ENCODE results near the gene TIMP3. TPM values are rescaled to one million over a fixed set of nuclear protein-coding genes. Genes with fewer than 3 reads are reported as not detected.

TIMP3 gene
- total and polyA plus RNA-seq, 2 of the 4 experiments (the other 2 are of a cell fraction): 98.8 to 179 TPM

DNA sequence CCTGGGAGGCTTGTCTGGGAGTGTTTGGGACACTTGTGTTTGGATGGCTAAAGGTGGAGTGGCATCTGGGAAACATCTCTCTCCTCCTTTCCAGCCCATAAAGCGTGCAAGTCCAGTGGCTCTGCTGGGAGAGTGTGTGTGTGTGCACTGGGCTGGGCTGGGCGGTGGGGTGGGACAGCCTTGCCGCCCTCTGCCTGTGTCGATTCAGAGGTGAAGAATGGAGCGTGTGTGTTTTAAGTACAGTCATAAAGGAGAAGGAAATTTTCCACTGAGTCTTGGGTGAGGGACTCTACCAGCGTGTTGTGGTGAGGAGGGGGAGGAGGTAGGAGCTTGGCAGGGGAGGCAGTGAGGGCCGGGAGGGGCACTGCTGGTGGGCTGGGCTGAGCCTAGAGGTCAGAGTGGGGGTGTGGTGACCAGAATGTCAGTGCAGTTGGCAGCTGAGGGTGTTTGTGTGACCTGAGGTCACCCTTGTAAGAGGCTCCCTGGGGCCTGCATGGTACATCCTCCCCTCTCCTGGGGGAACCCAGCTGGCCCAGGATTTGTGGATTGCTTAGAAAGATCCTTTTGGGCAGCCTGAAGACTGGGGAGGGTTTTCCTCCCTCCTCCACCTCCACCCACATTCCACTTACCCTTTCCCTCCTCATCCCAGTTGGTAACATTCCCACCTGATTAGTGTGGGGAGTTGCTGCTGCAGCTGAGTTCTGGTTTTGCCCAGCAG, 1.7 kb downstream of the TIMP3 start:
- peak overlapping the region; percentile 88 for H2AK9ac ChIP-seq (replicated peaks; ENCODE audit: low read depth, low read length, poor library complexity)
- in situ Hi-C loops (cut with MboI; ENCODE audit: low sequenced_read_pairs) (loop anchor here (25.0 kb wide), 1 partner anchor 841 kb away; no protein-coding TSS in a partner anchor), intact Hi-C loops (cut with micrococcal nuclease) (loop anchor here (2.0 to 10.0 kb wide), 2 partner anchors 198 to 388 kb away; partner anchors contain the start of gene RTCB), dilution Hi-C loops (cut with HindIII; ENCODE audit: low sequenced_read_pairs, unreplicated experiment) (no loop called here)
- ATAC-seq (ENCODE audit: low read depth): peak; percentile 27
- peaks cover 21 to 57% of the 10 kb centered on the region in 2 experiments for H3K79me1 ChIP-seq (ENCODE audit: low read depth in 1 of 2, low read length in 2 of 2)
- no peaks in the 10 kb centered on the region for H3K27me3 ChIP-seq (ENCODE audit: control insufficient read depth, insufficient read depth, low read length)
- peak overlapping the region; percentile 93 for H3K4me2 ChIP-seq (ENCODE audit: low read depth, low read length)
- TF ChIP-seq RAD21 (IDR thresholded peaks at IDR 0.05; ENCODE audit: low read length): peak; percentile 12; the same call in 1 of the 2 replicates
- TF ChIP-seq RCOR1 (IDR thresholded peaks at IDR 0.05; ENCODE audit: insufficient replicate concordance, low read length): no peak
- TF ChIP-seq NFE2L2 (IDR thresholded peaks at IDR 0.05; ENCODE audit: low read depth, low read length): no peak
- peak; percentile 39 for TF ChIP-seq MXI1 (IDR thresholded peaks at IDR 0.05; ENCODE audit: borderline replicate concordance, low read depth, low read length)
- TF ChIP-seq SMC3 (IDR thresholded peaks at IDR 0.05; ENCODE audit: low read depth, low read length): 0 out of 2 replicates have a peak, but pooled peaks have one; percentile 7
- TF ChIP-seq BHLHE40 (IDR thresholded peaks at IDR 0.05; ENCODE audit: low read depth, low read length): peak; percentile 14; the same call in 1 of the 2 replicates
- TF ChIP-seq ELK1 (IDR thresholded peaks at IDR 0.05; ENCODE audit: borderline replicate concordance, low read depth, low read length): no peak
- no peak for TF ChIP-seq CHD1 (IDR thresholded peaks at IDR 0.05; ENCODE audit: low read depth, low read length)
- no peak for TF ChIP-seq MAFK (IDR thresholded peaks at IDR 0.05; ENCODE audit: low read depth, low read length)
- TF ChIP-seq MAZ (IDR thresholded peaks at IDR 0.05; ENCODE audit: borderline replicate concordance, low read depth, low read length): no peak
- peak; percentile 48; the same call in 1 of the 2 replicates for TF ChIP-seq POLR2A (IDR thresholded peaks at IDR 0.05; ENCODE audit: low read depth, low read length)
- H4K5ac ChIP-seq (ENCODE audit: low read depth, low read length): no peak overlapping the region
- peak overlapping the region; percentile 81 for H2AK5ac ChIP-seq (ENCODE audit: low read depth, low read length)
- no peaks in the 10 kb centered on the region for H3K9me3 ChIP-seq (ENCODE audit: control insufficient read depth, insufficient read depth, low read length)
- H3K4ac ChIP-seq (ENCODE audit: low read depth, low read length): peak overlapping the region; percentile 62
- H4K20me1 ChIP-seq (ENCODE audit: insufficient read depth, low read length): peaks cover 62% of the 10 kb centered on the region
- H2BK120ac ChIP-seq (ENCODE audit: low read depth, low read length): peak overlapping the region; percentile 9; the same call in 1 of the 2 replicates
- H2BK20ac ChIP-seq (ENCODE audit: low read depth, low read length): 0 out of 2 replicates have a peak overlapping the region, but pooled peaks have one; percentile 11
- H2BK5ac ChIP-seq (ENCODE audit: low read depth, low read length, poor library complexity, severe bottlenecking): peak overlapping the region; percentile 71
- H3K23ac ChIP-seq (ENCODE audit: low read depth, low read length): peak overlapping the region; percentile 84; the same call in 1 of the 2 replicates
- peak overlapping the region; percentile 35; the same call in 1 of the 2 replicates for H3K18ac ChIP-seq (ENCODE audit: low read depth, low read length)
- peak; percentile 70 for DNase-seq
- H3K4me3 ChIP-seq (ENCODE audit: insufficient read depth, low read depth, low read length): peak overlapping the region; percentile 75
- peaks cover 16% of the 10 kb centered on the region for H3K4me1 ChIP-seq (ENCODE audit: control insufficient read depth, insufficient read depth, low read length)
- H2AFZ ChIP-seq (replicated peaks; ENCODE audit: low read length, poor library complexity): peak overlapping the region; percentile 78
- peak overlapping the region; percentile 62; the same call in 1 of the 2 replicates for H3K56ac ChIP-seq (ENCODE audit: extremely low read depth, insufficient read depth, low read length)
- ChIA-PET CTCF (interaction anchor here (0.6 to 1.4 kb wide), 4 partner anchors 9 to 184 kb away, joined by 3 to 5 read pairs (median 3); no protein-coding TSS in a partner anchor), POLR2A (ENCODE audit: unreplicated experiment) (interaction anchor here (0.6 to 1.0 kb wide), 5 partner anchors 10 to 351 kb away, joined by 3 to 14 read pairs (median 3); no protein-coding TSS in a partner anchor)
- peak overlapping the region; percentile 95 for H3K9ac ChIP-seq (ENCODE audit: low read depth, low read length)
- WGBS, 2 experiments (ENCODE audit: extremely low coverage in 2 of 2, insufficient read length in 1 of 2): 0% methylated on average over 3 of the region's 7 CpGs; no CpG with 5 or more reads in 1 of the 2 experiments
- peak overlapping the region; percentile 89 for H3K14ac ChIP-seq (replicated peaks; ENCODE audit: low read depth, low read length)
- H3K36me3 ChIP-seq (ENCODE audit: control insufficient read depth, insufficient read depth, low read length): peaks cover 20% of the 10 kb centered on the region
- H4K8ac ChIP-seq (ENCODE audit: low read depth in 2 of 2, low read length in 2 of 2): peak overlapping the region in 1 of 2 experiments; percentile 32; a peak in 1 of 4 replicates
- H3K27ac ChIP-seq (ENCODE audit: insufficient read depth, low read length): peak overlapping the region; percentile 56
- H3K9me1 ChIP-seq (ENCODE audit: insufficient read depth, low read length): peaks cover 19% of the 10 kb centered on the region
- H2BK15ac ChIP-seq (ENCODE audit: low read depth, low read length): peak overlapping the region; percentile 29; the same call in 1 of the 3 replicates
- no TSS peak for BruUV-seq (replicated peaks)
- peak overlapping the region; percentile 35; the same call in 1 of the 2 replicates for H4K91ac ChIP-seq (ENCODE audit: insufficient read depth, low read depth, low read length)

All from IMR-90 (cell line).